ENCODE results near the gene SNX32. TPM values are rescaled to one million over a fixed set of nuclear protein-coding genes. Genes with fewer than 3 reads are reported as not detected.
A peak's percentile ranks its signal among the peaks of the same experiment; 100 is the strongest.
"Not testable (repeated sequence)": the region's sequence is repeated elsewhere in the genome, so short reads cannot be mapped to it uniquely, and the experiment has no call there.

The SNX32 gene
- total RNA-seq, 1 donor, result under 0.01 TPM

- peak overlapping the region; percentile 65 for H3K4me3 ChIP-seq (ENCODE audit: low read depth, low read length)
- peak; percentile 98 for TF ChIP-seq CTCF (IDR thresholded peaks at IDR 0.05; ENCODE audit: insufficient read depth, low read depth, low read length)
- DNase-seq (ENCODE audit: low read depth), result peak; percentile 88
These were observed 15.7 kb upstream of the SNX32 start for GRCh38 chr11:65817835-65818680.

- DNase-seq (ENCODE audit: low read depth), result no peak
- no peak for TF ChIP-seq CTCF (IDR thresholded peaks at IDR 0.05; ENCODE audit: insufficient read depth, low read depth, low read length)
- no peak overlapping the region for H3K4me3 ChIP-seq (ENCODE audit: low read depth, low read length)
These were observed 12.7 kb upstream of the SNX32 start for GRCh38 chr11:65821107-65821506.

- no peak for TF ChIP-seq CTCF (IDR thresholded peaks at IDR 0.05; ENCODE audit: insufficient read depth, low read depth, low read length)
- no peak for DNase-seq (ENCODE audit: low read depth)
- no peak overlapping the region for H3K4me3 ChIP-seq (ENCODE audit: low read depth, low read length)
These were observed 10.8 kb upstream of the SNX32 start for GRCh38 chr11:65822776-65823528.

- DNase-seq (ENCODE audit: low read depth), result no peak
- no peak for TF ChIP-seq CTCF (IDR thresholded peaks at IDR 0.05; ENCODE audit: insufficient read depth, low read depth, low read length)
- H3K4me3 ChIP-seq (ENCODE audit: low read depth, low read length), result no peak overlapping the region
These were observed 6.6 kb upstream of the SNX32 start for GRCh38 chr11:65826984-65827735.

GRCh38 chr11:65829459-65829858, 4.3 kb upstream of the SNX32 start:
- no peak for DNase-seq (ENCODE audit: low read depth)
- H3K4me3 ChIP-seq (ENCODE audit: low read depth, low read length), result no peak overlapping the region
- no peak for TF ChIP-seq CTCF (IDR thresholded peaks at IDR 0.05; ENCODE audit: insufficient read depth, low read depth, low read length)

- not testable (repeated sequence) for H3K4me3 ChIP-seq (ENCODE audit: low read depth, low read length)
These were observed 1.5 kb upstream of the SNX32 start for GRCh38 chr11:65832231-65832630.

GRCh38 chr11:65834202-65834601, 439 bp downstream of the SNX32 start:
- peak overlapping the region; percentile 72 for H3K4me3 ChIP-seq (ENCODE audit: low read depth, low read length)
- no peak for TF ChIP-seq CTCF (IDR thresholded peaks at IDR 0.05; ENCODE audit: insufficient read depth, low read depth, low read length)
- no peak for DNase-seq (ENCODE audit: low read depth)

More at GRCh38 chr11:65832231-65832630, 1.5 kb upstream of the SNX32 start:
- DNase-seq (ENCODE audit: low read depth), result not testable (repeated sequence)

Data from fibroblast of villous mesenchyme (primary cell).